Mucosa of rectum (tissue), 2 donors: ENCODE data around the gene NAB2.
"Not testable (repeated sequence)": the region's sequence is repeated elsewhere in the genome, so short reads cannot be mapped to it uniquely, and the experiment has no call there.

Experiments used
- H3K27ac ChIP-seq, 2 donors: one replicate each; pipeline ENCODE4 v1.7.0; 2013; ENCODE audit warnings: inconsistent platforms in 2 of 2, low read depth in 2 of 2, low read length in 2 of 2
- H3K27me3 ChIP-seq, 2 donors: one replicate each; pipeline ENCODE4 v1.7.0; 2013; ENCODE audit warnings: low read length in 2 of 2; ENCODE audit not compliant: control insufficient read depth in 2 of 2, insufficient read depth in 2 of 2
- H3K36me3 ChIP-seq, 2 donors: one replicate each; pipeline ENCODE4 v1.7.0; 2013; ENCODE audit warnings: low read length in 2 of 2; ENCODE audit not compliant: control insufficient read depth in 2 of 2, insufficient read depth in 2 of 2
- H3K4me1 ChIP-seq, 2 donors: one replicate each; pipeline ENCODE4 v1.7.0; 2013; ENCODE audit warnings: low read length in 2 of 2, mild to moderate bottlenecking in 1 of 2; ENCODE audit not compliant: control insufficient read depth in 2 of 2, insufficient read depth in 2 of 2
- H3K4me3 ChIP-seq, 2 donors: one replicate each; pipeline ENCODE4 v1.7.0; 2013; ENCODE audit warnings: low read length in 2 of 2
- H3K9ac ChIP-seq, 2 donors: one replicate each; pipeline ENCODE4 v1.7.0; 2013; ENCODE audit warnings: low read length in 2 of 2, low read depth in 1 of 2, mild to moderate bottlenecking in 1 of 2
- H3K9me3 ChIP-seq, 2 donors: one replicate each; pipeline ENCODE4 v1.7.0; 2013; ENCODE audit warnings: low read length in 2 of 2; ENCODE audit not compliant: control insufficient read depth in 2 of 2
- donor health status: healthy.
- donor health status: Normal muscosa, but diverticular disease.

The NAB2 gene

GRCh38 chr12:57111031-57111734, 22.3 kb downstream of the NAB2 start, which contains the start of gene STAT6:
TSS of gene STAT6 (minus strand) at chr12:57111362. CDS start at chr12:57108278, 3,084 bp downstream.
- Histone ChIP-seq H3K4me3 (peak within 1 kb of the TSS; percentile 95 to 98), H3K9ac (peak within 1 kb of the TSS; percentile 99)

DNA sequence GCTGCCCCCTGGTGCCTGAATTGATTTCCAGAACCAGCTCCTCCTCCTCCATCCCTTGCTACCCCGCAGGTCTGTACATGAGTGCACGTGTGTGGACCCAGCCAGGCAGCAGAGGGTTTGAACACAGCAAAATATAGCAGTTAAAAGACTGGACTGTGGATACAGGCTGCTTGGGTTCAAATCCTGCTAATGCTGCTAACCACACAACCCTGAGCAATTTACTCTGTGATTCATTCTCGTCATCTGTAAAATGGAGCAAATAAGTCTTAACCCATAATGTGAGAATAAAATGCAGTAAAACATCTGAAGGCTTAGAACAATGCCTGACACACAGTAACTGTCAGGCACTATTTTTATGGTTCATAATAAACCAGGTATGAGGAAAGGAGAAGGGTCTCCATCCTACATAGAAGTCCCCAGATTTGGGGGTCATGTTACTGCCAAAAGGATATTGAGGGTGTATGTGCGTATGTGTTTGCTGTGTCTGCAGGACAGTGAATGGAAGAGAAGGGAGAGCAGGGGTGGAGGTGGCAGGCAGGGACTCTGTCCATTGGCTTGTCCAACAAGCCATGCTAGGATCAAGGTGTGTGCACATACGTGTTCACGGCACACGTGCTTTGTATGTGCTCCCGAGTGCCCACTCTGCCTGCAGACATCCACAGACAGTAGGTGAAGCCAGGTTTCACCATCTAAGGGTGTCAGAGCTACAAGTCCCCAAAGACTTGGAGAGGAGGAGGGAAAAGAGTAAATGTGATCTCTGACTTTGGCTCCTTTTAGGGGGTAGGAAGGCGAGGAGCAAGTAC, 23.8 kb downstream of the NAB2 start:
- peak overlapping the region; percentile 99 to 100 for H3K27ac ChIP-seq
- H3K27me3 ChIP-seq: no peaks in the 10 kb centered on the region
- peaks cover 7 to 8% of the 10 kb centered on the region in 2 donors for H3K36me3 ChIP-seq
- H3K4me3 ChIP-seq: peak overlapping the region; percentile 95 to 98
- peaks cover 18 to 23% of the 10 kb centered on the region in 2 donors for H3K4me1 ChIP-seq
- peak overlapping the region; percentile 99 for H3K9ac ChIP-seq
- no peaks in the 10 kb centered on the region for H3K9me3 ChIP-seq

More at GRCh38 chr12:57111031-57111734, 22.3 kb downstream of the NAB2 start, which contains the start of gene STAT6:
- no peaks in the 10 kb centered on the region for H3K27me3 ChIP-seq
- peaks cover 18 to 23% of the 10 kb centered on the region in 2 donors for H3K4me1 ChIP-seq
- no peaks in the 10 kb centered on the region for H3K9me3 ChIP-seq
- H3K36me3 ChIP-seq: peaks cover 21 to 22% of the 10 kb centered on the region in 2 donors
- peak within 1 kb of the TSS; percentile 99 to 100 for H3K27ac ChIP-seq

DNA sequence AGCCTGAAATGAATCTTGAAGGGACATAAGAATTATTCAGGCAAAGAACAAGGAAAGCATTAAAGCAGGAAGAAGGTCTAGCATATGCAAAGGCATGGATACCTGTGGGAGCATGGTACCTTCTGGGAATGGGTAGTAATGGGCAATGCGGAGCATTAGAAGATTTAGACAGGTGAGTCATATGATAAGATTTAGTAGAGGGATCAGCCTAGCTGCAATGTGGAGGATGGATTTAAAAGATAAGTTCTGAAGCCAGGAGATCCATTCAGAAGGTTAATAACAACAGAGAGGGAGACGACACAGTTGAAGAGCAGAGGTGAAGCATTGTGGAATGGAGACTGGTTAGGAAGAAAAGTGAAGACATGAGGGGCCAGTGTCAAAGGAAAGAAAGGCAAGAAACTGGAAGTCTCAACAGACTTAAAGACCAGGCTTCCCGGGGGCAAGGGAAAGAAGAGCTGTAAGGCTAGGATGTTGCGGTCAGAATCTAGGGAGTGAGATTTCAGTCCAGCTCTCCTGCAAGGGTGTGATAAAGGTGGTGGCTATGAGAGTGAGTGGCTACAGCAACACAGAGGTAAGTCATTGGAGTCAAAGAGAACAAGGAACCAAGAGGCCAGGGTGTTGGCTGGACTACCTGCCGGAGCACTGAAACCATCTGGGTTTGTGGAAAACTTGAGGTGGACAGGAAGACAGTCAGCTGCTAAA, 27.8 kb downstream of the NAB2 start:
- Histone ChIP-seq H3K27me3 (no peaks in the 10 kb centered on the region), H3K9me3 (no peaks in the 10 kb centered on the region), H3K9ac (no peak overlapping the region), H3K4me1 (peaks cover 3 to 8% of the 10 kb centered on the region in 2 donors), H3K36me3 (no peaks in the 10 kb centered on the region), H3K27ac (no peak overlapping the region), H3K4me3 (no peak overlapping the region)

- Histone ChIP-seq H3K9me3 (no peaks in the 10 kb centered on the region), H3K4me3 (no peak overlapping the region), H3K27me3 (no peaks in the 10 kb centered on the region), H3K27ac (no peak overlapping the region), H3K36me3 (no peaks in the 10 kb centered on the region), H3K4me1 (no peaks in the 10 kb centered on the region), H3K9ac (no peak overlapping the region)
Measured at GRCh38 chr12:57118711-57119271, 29.9 kb downstream of the NAB2 start.

GRCh38 chr12:57119294-57120085, 30.6 kb downstream of the NAB2 start:
- H3K9me3 ChIP-seq: no peaks in the 10 kb centered on the region
- H3K27me3 ChIP-seq: no peaks in the 10 kb centered on the region
- H3K36me3 ChIP-seq: no peaks in the 10 kb centered on the region
- no peak overlapping the region for H3K4me3 ChIP-seq
- no peak overlapping the region for H3K27ac ChIP-seq
- H3K4me1 ChIP-seq: no peaks in the 10 kb centered on the region
- no peak overlapping the region for H3K9ac ChIP-seq

- not testable (repeated sequence) for H3K9ac ChIP-seq, H3K27me3 ChIP-seq, H3K36me3 ChIP-seq, H3K4me1 ChIP-seq, H3K9me3 ChIP-seq, H3K4me3 ChIP-seq, H3K27ac ChIP-seq
Measured at GRCh38 chr12:57120718-57121117, 31.8 kb downstream of the NAB2 start.

- Histone ChIP-seq H3K4me3 (no peak overlapping the region), H3K9ac (no peak overlapping the region), H3K36me3 (no peaks in the 10 kb centered on the region), H3K9me3 (no peaks in the 10 kb centered on the region), H3K4me1 (peaks cover 3 to 9% of the 10 kb centered on the region in 2 donors), H3K27ac (no peak overlapping the region), H3K27me3 (no peaks in the 10 kb centered on the region)
Measured at GRCh38 chr12:57123813-57124212, 34.9 kb downstream of the NAB2 start.

DNA sequence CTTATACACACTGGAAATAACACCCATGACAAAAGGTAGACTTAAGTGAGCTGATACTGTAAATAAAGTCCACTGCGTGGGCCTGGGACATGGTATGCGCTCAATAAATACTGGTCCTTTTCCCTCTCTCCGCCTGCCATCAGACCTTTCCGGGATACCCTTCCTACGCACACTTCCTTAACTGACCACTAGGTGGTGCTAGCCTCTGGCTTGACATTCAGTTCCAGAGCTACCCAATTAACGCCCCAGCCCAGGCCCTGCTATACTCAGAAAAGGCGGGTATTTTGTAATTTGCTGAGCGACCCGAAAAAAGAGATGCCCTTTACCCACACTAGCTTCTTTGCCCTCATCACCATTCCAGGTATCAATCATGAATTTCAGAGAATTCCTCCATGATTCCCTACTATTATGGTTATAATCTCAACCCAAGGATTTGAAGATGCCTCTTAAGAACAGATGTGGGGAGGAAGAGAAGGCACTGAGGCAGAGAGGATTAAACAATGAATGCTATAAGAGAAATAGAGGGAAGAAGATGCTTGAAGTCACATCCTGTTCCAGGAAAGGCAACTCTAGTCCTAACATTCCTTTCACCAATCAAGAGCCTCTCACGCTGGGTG, 35.5 kb downstream of the NAB2 start:
- Histone ChIP-seq H3K4me3 (no peak overlapping the region), H3K27me3 (no peaks in the 10 kb centered on the region), H3K9me3 (no peaks in the 10 kb centered on the region), H3K4me1 (peaks cover 3 to 10% of the 10 kb centered on the region in 2 donors), H3K27ac (no peak overlapping the region), H3K9ac (no peak overlapping the region), H3K36me3 (no peaks in the 10 kb centered on the region)

DNA sequence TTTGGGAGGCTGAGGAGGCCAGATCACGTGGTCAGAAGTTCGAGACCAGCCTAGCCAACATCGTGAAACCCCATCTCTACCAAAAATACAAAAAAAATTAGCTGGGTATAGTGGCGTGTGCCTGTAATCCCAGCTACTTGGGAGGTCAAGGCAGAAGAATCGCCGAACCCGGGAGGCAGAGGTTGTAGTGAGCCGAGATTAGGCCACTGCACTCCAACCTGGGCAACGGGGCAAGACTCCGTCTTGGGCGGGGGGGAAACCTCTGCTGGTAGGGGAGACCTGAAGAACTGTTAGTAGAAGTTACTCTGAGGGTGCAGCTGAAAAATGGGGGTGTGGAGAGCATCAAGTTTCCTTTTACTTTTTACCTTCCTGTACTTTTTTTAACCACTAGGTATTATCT, 37.1 kb downstream of the NAB2 start:
- no peaks in the 10 kb centered on the region for H3K9me3 ChIP-seq
- no peak overlapping the region for H3K4me3 ChIP-seq
- H3K27ac ChIP-seq: no peak overlapping the region
- peaks cover 5 to 23% of the 10 kb centered on the region in 2 donors for H3K4me1 ChIP-seq
- no peaks in the 10 kb centered on the region for H3K27me3 ChIP-seq
- no peak overlapping the region for H3K9ac ChIP-seq
- H3K36me3 ChIP-seq: no peaks in the 10 kb centered on the region
